ENCODE results near the gene BCL2L11. TPM values are rescaled to one million over a fixed set of nuclear protein-coding genes. Genes with fewer than 3 reads are reported as not detected.

BCL2L11 gene
- total RNA-seq, 1 donor from 2014 or later = 90.1 TPM

GRCh38 chr2:111127351-111127750 lies 6.6 kb downstream of the BCL2L11 start:
- no peak for TF ChIP-seq POLR2A (IDR thresholded peaks at IDR 0.05)
- TF ChIP-seq POLR2AphosphoS5 (IDR thresholded peaks at IDR 0.05; ENCODE audit: insufficient read depth in 1 of 2, low read depth in 1 of 2) = no peak
- TF ChIP-seq, protein P1, sequence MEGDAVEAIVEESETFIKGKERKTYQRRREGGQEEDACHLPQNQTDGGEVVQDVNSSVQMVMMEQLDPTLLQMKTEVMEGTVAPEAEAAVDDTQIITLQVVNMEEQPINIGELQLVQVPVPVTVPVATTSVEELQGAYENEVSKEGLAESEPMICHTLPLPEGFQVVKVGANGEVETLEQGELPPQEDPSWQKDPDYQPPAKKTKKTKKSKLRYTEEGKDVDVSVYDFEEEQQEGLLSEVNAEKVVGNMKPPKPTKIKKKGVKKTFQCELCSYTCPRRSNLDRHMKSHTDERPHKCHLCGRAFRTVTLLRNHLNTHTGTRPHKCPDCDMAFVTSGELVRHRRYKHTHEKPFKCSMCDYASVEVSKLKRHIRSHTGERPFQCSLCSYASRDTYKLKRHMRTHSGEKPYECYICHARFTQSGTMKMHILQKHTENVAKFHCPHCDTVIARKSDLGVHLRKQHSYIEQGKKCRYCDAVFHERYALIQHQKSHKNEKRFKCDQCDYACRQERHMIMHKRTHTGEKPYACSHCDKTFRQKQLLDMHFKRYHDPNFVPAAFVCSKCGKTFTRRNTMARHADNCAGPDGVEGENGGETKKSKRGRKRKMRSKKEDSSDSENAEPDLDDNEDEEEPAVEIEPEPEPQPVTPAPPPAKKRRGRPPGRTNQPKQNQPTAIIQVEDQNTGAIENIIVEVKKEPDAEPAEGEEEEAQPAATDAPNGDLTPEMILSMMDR (IDR thresholded peaks at IDR 0.05) = no peak
- intact Hi-C loops (cut with DNase I) = no loop called here
- no peaks in the 10 kb centered on the region for H3K27me3 ChIP-seq
- DNase-seq (ENCODE audit: extremely low spot score in 2 of 2) = no peak
- H3K27ac ChIP-seq = no peak overlapping the region
- peaks cover 34% of the 10 kb centered on the region for H3K4me1 ChIP-seq
- no peak overlapping the region for H3K4me3 ChIP-seq
- no peaks in the 10 kb centered on the region for H3K9me3 ChIP-seq
- H3K36me3 ChIP-seq = peaks cover 0 to 32% of the 10 kb centered on the region in 2 donors

DNA sequence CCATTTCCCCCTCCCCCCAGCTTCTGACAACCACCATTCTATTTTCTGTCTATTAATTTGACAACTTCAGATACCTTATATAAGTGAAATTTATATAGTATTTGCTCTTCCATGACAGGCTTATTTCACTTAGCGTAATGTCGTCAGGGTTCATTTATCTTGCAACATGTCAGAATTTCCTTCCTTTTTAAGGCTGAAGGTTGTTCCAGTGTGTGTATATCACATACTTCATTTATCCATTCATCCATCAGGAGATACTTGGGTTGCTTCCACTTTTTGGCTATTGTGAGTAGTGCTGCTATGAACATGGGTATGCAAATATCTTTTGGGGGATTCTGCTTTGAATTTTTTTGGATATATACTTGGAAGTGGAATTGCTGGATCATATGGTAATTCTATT lies 7.4 kb downstream of the BCL2L11 start:
- no peak for DNase-seq (ENCODE audit: extremely low spot score in 2 of 2)
- Histone ChIP-seq H3K27ac (no peak overlapping the region), H3K36me3 (peaks cover 0 to 32% of the 10 kb centered on the region in 2 donors), H3K4me3 (no peak overlapping the region), H3K27me3 (no peaks in the 10 kb centered on the region), H3K4me1 (peaks cover 41% of the 10 kb centered on the region), H3K9me3 (no peaks in the 10 kb centered on the region)
- intact Hi-C loops (cut with DNase I) = no loop called here
- TF ChIP-seq, protein P1 (IDR thresholded peaks at IDR 0.05) = no peak
- TF ChIP-seq POLR2A (IDR thresholded peaks at IDR 0.05) (no peak), POLR2AphosphoS5 (IDR thresholded peaks at IDR 0.05; ENCODE audit: insufficient read depth in 1 of 2, low read depth in 1 of 2) (no peak)

- H3K27me3 ChIP-seq = no peaks in the 10 kb centered on the region
- no peak for DNase-seq (ENCODE audit: extremely low spot score in 2 of 2)
- TF ChIP-seq POLR2A (IDR thresholded peaks at IDR 0.05) (no peak), POLR2AphosphoS5 (IDR thresholded peaks at IDR 0.05; ENCODE audit: insufficient read depth in 1 of 2, low read depth in 1 of 2) (no peak)
- TF ChIP-seq, protein P1 (IDR thresholded peaks at IDR 0.05) = no peak
- intact Hi-C loops (cut with DNase I) = no loop called here
- H3K36me3 ChIP-seq = peaks cover 0 to 9% of the 10 kb centered on the region in 2 donors
- H3K4me3 ChIP-seq = no peak overlapping the region
- no peaks in the 10 kb centered on the region for H3K9me3 ChIP-seq
- H3K27ac ChIP-seq = no peak overlapping the region
- peaks cover 21% of the 10 kb centered on the region for H3K4me1 ChIP-seq
Observed at GRCh38 chr2:111133603-111134002, 12.9 kb downstream of the BCL2L11 start.

DNA sequence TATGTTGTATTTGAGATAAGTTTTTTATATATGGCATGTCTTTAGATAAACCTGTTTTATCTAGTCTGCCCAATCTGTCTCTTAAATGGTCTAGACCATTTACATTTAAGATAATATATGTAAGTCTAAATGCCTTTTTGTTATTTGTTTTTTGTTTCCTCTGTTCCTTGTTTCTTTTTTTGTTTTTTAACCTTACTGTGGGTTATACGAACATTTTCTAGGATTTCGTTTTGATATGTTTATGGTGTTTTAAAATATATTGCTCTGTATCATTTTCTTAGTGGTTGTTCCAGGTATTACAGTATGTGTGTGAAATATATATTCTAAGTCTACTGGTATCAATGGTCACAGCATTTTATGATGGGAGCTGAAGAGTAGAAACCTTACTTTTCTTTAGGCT lies 13.3 kb downstream of the BCL2L11 start:
- Histone ChIP-seq H3K27me3 (no peaks in the 10 kb centered on the region), H3K9me3 (no peaks in the 10 kb centered on the region), H3K27ac (no peak overlapping the region), H3K4me3 (no peak overlapping the region), H3K36me3 (peaks cover 0 to 9% of the 10 kb centered on the region in 2 donors), H3K4me1 (peaks cover 25% of the 10 kb centered on the region)
- DNase-seq (ENCODE audit: extremely low spot score in 2 of 2) = no peak
- intact Hi-C loops (cut with DNase I) = no loop called here
- TF ChIP-seq, protein P1 (IDR thresholded peaks at IDR 0.05) = no peak
- TF ChIP-seq POLR2A (IDR thresholded peaks at IDR 0.05) (no peak), POLR2AphosphoS5 (IDR thresholded peaks at IDR 0.05; ENCODE audit: insufficient read depth in 1 of 2, low read depth in 1 of 2) (no peak)

GRCh38 chr2:111135237-111135909 lies 14.7 kb downstream of the BCL2L11 start:
- no peak for TF ChIP-seq POLR2A (IDR thresholded peaks at IDR 0.05)
- TF ChIP-seq, protein P1 (IDR thresholded peaks at IDR 0.05) = no peak
- no peak for TF ChIP-seq POLR2AphosphoS5 (IDR thresholded peaks at IDR 0.05; ENCODE audit: insufficient read depth in 1 of 2, low read depth in 1 of 2)
- H3K4me1 ChIP-seq = peaks cover 29% of the 10 kb centered on the region
- no peak for DNase-seq (ENCODE audit: extremely low spot score in 2 of 2)
- intact Hi-C loops (cut with DNase I) = no loop called here
- no peak overlapping the region for H3K27ac ChIP-seq
- no peak overlapping the region for H3K4me3 ChIP-seq
- H3K9me3 ChIP-seq = no peaks in the 10 kb centered on the region
- H3K36me3 ChIP-seq = peaks cover 0 to under 1% of the 10 kb centered on the region in 2 donors
- no peaks in the 10 kb centered on the region for H3K27me3 ChIP-seq

All from vagina (tissue), 2 donors.